ENCODE results near the gene TGFBRAP1.

TGFBRAP1 gene

DNA sequence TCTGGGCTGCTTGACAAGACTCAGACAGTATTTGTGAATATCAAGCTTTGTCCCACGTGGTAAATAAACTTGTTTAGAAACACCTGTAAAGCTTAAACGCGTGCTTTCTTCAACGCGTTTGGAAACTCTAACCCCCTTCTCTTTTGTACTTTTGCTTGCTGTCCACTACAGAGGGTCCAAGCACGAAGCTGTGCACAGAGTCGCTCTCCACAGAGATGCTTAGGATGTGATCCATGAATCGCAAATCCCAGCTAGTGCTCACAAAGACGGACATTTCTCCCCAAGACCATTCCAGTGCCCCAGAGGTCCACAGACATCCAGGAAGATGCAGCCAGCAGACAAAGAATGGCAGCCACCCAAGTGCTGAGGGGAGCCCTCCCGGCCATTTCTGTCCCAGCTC is 88.1 kb downstream of the TGFBRAP1 start, which contains the start of gene GPR45:
GPR45 (plus strand) TSS at position 301 of the 400 bp plus-strand sequence. CDS start 116 bp downstream, outside the sequence.
- no peak within 1 kb of the TSS for H3K27ac ChIP-seq (ENCODE audit: low read length)
- WGBS (ENCODE audit: insufficient coverage, insufficient read length): no CpG with 5 or more reads among the region's 10 CpGs
- H3K4me1 ChIP-seq (ENCODE audit: control insufficient read depth, insufficient read depth, low read length): no peaks in the 10 kb centered on the region
- no peaks in the 10 kb centered on the region for H3K9me3 ChIP-seq (ENCODE audit: control insufficient read depth, insufficient read depth, low read length)
- H3K36me3 ChIP-seq (ENCODE audit: control insufficient read depth, insufficient read depth, low read length): no peaks in the 10 kb centered on the region; the same call in 1 of the 2 replicates
- no peaks in the 10 kb centered on the region for H3K27me3 ChIP-seq (ENCODE audit: control insufficient read depth, insufficient read depth, low read length)
- DNase-seq (ENCODE audit: low read depth, low spot score): no peak
- H3K4me3 ChIP-seq (ENCODE audit: low read length): no peak within 1 kb of the TSS; the same call in 1 of the 2 replicates

GRCh38 chr2:105239924-105240323 is 89.6 kb downstream of the TGFBRAP1 start:
- WGBS (ENCODE audit: insufficient coverage, insufficient read length): no CpG with 5 or more reads among the region's 2 CpGs

DNA sequence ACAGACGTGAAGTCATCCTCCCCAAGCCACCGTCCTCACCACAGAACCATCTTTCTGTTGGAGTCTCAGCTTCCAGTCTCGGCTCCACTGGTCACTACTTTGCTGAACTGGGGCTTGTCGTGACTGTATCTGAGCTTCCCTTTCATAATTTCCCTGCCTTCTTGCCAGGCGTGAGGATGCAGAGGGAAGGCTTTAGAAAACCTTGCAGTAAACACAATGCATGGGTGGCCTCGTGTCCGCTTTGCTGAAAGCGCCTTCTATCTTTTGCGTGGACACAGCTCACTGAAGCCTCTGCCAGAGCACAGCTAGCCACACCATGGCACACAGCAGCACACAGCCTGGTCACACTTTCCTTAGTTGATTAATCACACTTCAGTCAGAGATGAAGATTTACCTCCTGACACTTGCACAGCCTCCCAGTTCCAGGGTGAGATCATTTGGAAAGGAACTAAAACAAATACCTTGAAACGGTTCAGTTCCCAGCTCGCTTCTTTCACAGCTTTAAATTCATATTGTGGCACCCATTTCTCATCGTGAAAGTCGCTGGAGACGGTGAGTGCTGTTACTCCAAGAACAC is 90.8 kb downstream of the TGFBRAP1 start:
- Histone ChIP-seq H3K27me3 (ENCODE audit: control insufficient read depth, insufficient read depth, low read length) (no peaks in the 10 kb centered on the region), H3K27ac (ENCODE audit: low read length) (no peak overlapping the region), H3K36me3 (ENCODE audit: control insufficient read depth, insufficient read depth, low read length) (no peaks in the 10 kb centered on the region; the same call in 1 of the 2 replicates), H3K9me3 (ENCODE audit: control insufficient read depth, insufficient read depth, low read length) (no peaks in the 10 kb centered on the region), H3K4me3 (ENCODE audit: low read length) (no peak overlapping the region), H3K4me1 (ENCODE audit: control insufficient read depth, insufficient read depth, low read length) (peaks cover 2% of the 10 kb centered on the region)
- WGBS (ENCODE audit: insufficient coverage, insufficient read length): no CpG with 5 or more reads among the region's 14 CpGs
- no peak for DNase-seq (ENCODE audit: low read depth, low spot score)

More at GRCh38 chr2:105239924-105240323, 89.6 kb downstream of the TGFBRAP1 start:
- Histone ChIP-seq H3K4me1 (ENCODE audit: control insufficient read depth, insufficient read depth, low read length) (peaks cover 2% of the 10 kb centered on the region), H3K36me3 (ENCODE audit: control insufficient read depth, insufficient read depth, low read length) (no peaks in the 10 kb centered on the region; the same call in 1 of the 2 replicates), H3K27ac (ENCODE audit: low read length) (no peak overlapping the region), H3K4me3 (ENCODE audit: low read length) (no peak overlapping the region), H3K27me3 (ENCODE audit: control insufficient read depth, insufficient read depth, low read length) (no peaks in the 10 kb centered on the region), H3K9me3 (ENCODE audit: control insufficient read depth, insufficient read depth, low read length) (no peaks in the 10 kb centered on the region)
- DNase-seq (ENCODE audit: low read depth, low spot score): no peak

- no CpG with 5 or more reads among the region's 41 CpGs for WGBS (ENCODE audit: insufficient coverage, insufficient read length)
- H3K4me3 ChIP-seq (ENCODE audit: low read length): no peak overlapping the region
- peaks cover 2% of the 10 kb centered on the region for H3K4me1 ChIP-seq (ENCODE audit: control insufficient read depth, insufficient read depth, low read length)
- H3K9me3 ChIP-seq (ENCODE audit: control insufficient read depth, insufficient read depth, low read length): no peaks in the 10 kb centered on the region
- H3K27ac ChIP-seq (ENCODE audit: low read length): no peak overlapping the region
- H3K36me3 ChIP-seq (ENCODE audit: control insufficient read depth, insufficient read depth, low read length): no peaks in the 10 kb centered on the region; the same call in 1 of the 2 replicates
- H3K27me3 ChIP-seq (ENCODE audit: control insufficient read depth, insufficient read depth, low read length): no peaks in the 10 kb centered on the region
- DNase-seq (ENCODE audit: low read depth, low spot score): no peak
These were observed 92.3 kb downstream of the TGFBRAP1 start for GRCh38 chr2:105237045-105237765.

DNA sequence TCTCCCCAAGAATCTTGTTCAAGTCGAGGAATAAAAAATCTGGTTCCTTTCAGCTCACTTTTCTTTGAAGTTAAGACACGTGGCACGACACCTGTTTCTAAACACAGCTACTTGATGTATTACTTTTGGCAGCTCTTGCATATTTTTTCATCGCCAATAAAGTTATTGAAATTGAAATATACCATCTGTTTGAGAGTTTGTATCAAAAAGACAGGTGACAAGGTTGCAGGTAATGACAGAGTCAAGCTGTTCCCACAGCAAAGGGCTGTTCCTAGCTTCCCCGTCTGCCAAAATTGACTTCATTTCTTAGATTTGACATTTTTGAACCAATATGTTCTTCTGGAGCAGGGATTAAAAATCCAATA is 93.5 kb downstream of the TGFBRAP1 start:
- Histone ChIP-seq H3K36me3 (ENCODE audit: control insufficient read depth, insufficient read depth, low read length) (no peaks in the 10 kb centered on the region), H3K27me3 (ENCODE audit: control insufficient read depth, insufficient read depth, low read length) (no peaks in the 10 kb centered on the region), H3K4me1 (ENCODE audit: control insufficient read depth, insufficient read depth, low read length) (peaks cover 2% of the 10 kb centered on the region), H3K9me3 (ENCODE audit: control insufficient read depth, insufficient read depth, low read length) (no peaks in the 10 kb centered on the region), H3K4me3 (ENCODE audit: low read length) (no peak overlapping the region), H3K27ac (ENCODE audit: low read length) (no peak overlapping the region)
- WGBS (ENCODE audit: insufficient coverage, insufficient read length): no CpG with 5 or more reads among the region's 5 CpGs
- DNase-seq (ENCODE audit: low read depth, low spot score): no peak

DNA sequence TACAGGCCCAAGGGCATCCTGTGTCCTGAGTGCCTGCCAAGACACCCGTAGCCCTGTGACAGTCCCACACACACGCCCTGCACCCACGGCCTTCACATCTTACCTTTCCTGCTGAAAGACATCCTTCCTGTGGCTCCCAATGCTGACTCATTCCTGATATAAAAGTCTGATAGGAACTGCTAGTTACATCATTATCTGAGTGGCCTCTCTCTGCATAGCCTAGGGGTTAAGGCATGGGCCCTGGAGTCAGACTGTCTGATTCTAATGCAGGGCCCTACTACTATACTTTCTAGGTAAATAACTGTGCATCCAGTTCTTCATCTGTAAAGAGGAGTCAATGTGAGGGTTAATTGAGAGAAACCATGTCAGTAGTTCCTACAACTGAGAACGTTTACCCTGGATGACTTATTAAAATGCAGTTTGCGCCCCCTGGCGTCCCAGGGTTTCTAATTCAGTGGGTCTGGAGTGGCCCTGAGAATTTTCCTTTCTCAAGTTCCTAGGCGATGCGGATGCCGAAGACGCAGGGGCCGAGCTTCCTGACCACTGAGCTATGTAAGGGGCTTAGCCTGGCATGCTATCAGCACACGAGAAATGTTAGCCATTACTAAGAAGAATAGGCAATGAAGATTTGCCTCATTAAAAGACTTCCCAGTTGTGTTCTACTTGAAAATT is 94.0 kb downstream of the TGFBRAP1 start:
- no peak overlapping the region for H3K27ac ChIP-seq (ENCODE audit: low read length)
- no peaks in the 10 kb centered on the region for H3K36me3 ChIP-seq (ENCODE audit: control insufficient read depth, insufficient read depth, low read length)
- DNase-seq (ENCODE audit: low read depth, low spot score): peak; percentile 84
- no peaks in the 10 kb centered on the region for H3K9me3 ChIP-seq (ENCODE audit: control insufficient read depth, insufficient read depth, low read length)
- H3K27me3 ChIP-seq (ENCODE audit: control insufficient read depth, insufficient read depth, low read length): no peaks in the 10 kb centered on the region
- H3K4me3 ChIP-seq (ENCODE audit: low read length): no peak overlapping the region
- peaks cover 2% of the 10 kb centered on the region for H3K4me1 ChIP-seq (ENCODE audit: control insufficient read depth, insufficient read depth, low read length)
- no CpG with 5 or more reads among the region's 12 CpGs for WGBS (ENCODE audit: insufficient coverage, insufficient read length)

DNA sequence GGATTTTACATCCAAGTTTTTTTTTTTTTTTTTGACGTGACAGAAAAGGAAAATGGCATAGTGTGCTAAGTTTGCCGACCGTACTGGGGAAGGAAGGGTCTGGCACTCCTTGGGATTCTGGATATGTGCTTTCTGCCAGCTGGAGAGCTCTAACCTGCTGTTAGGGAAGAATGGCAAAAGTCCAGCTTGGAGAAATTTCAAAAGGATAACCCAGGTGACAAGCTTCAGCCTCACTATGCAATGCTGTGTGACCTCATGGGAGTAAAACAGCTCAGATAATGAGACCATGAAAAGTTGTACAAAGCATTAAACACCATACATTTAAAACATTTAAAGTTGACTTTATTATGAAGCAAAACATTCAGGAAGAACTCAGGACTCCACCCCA is 98.3 kb downstream of the TGFBRAP1 start:
- H3K36me3 ChIP-seq (ENCODE audit: control insufficient read depth, insufficient read depth, low read length): no peaks in the 10 kb centered on the region
- no peak overlapping the region for H3K27ac ChIP-seq (ENCODE audit: low read length)
- no peak for DNase-seq (ENCODE audit: low read depth, low spot score)
- H3K9me3 ChIP-seq (ENCODE audit: control insufficient read depth, insufficient read depth, low read length): no peaks in the 10 kb centered on the region
- no peaks in the 10 kb centered on the region for H3K27me3 ChIP-seq (ENCODE audit: control insufficient read depth, insufficient read depth, low read length)
- peaks cover 2% of the 10 kb centered on the region for H3K4me1 ChIP-seq (ENCODE audit: control insufficient read depth, insufficient read depth, low read length)
- no CpG with 5 or more reads among the region's 3 CpGs for WGBS (ENCODE audit: insufficient coverage, insufficient read length)
- no peak overlapping the region for H3K4me3 ChIP-seq (ENCODE audit: low read length)

DNA sequence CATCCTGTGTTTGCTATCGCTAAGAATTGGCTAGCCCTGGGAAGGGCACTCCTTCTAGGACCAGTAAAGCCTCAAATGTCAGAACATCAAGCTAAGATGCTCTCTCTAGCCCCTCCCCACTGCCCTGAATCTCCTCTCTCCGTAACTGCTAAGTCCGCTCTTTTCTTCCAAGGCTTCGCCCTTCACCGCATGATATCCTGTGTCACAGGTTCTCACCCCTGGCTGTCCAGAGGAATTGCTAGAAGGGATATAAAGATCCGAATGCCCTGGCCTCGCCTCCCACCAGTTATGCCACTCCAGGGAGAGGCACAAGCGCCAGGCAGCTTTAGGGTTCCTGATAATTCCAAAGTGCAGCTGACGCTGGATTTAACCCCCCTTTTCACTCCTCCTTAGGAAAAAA is 105.1 kb downstream of the TGFBRAP1 start:
- H3K4me1 ChIP-seq (ENCODE audit: control insufficient read depth, insufficient read depth, low read length): no peaks in the 10 kb centered on the region
- no peaks in the 10 kb centered on the region for H3K36me3 ChIP-seq (ENCODE audit: control insufficient read depth, insufficient read depth, low read length)
- no peak overlapping the region for H3K27ac ChIP-seq (ENCODE audit: low read length)
- no peak for DNase-seq (ENCODE audit: low read depth, low spot score)
- no peaks in the 10 kb centered on the region for H3K27me3 ChIP-seq (ENCODE audit: control insufficient read depth, insufficient read depth, low read length)
- WGBS (ENCODE audit: insufficient coverage, insufficient read length): no CpG with 5 or more reads among the region's 9 CpGs
- no peak overlapping the region for H3K4me3 ChIP-seq (ENCODE audit: low read length)
- H3K9me3 ChIP-seq (ENCODE audit: control insufficient read depth, insufficient read depth, low read length): no peaks in the 10 kb centered on the region

GRCh38 chr2:105220604-105221003 is 108.9 kb downstream of the TGFBRAP1 start:
- no peak for DNase-seq (ENCODE audit: low read depth, low spot score)
- Histone ChIP-seq H3K27me3 (ENCODE audit: control insufficient read depth, insufficient read depth, low read length) (no peaks in the 10 kb centered on the region), H3K4me1 (ENCODE audit: control insufficient read depth, insufficient read depth, low read length) (no peaks in the 10 kb centered on the region), H3K27ac (ENCODE audit: low read length) (no peak overlapping the region), H3K4me3 (ENCODE audit: low read length) (no peak overlapping the region), H3K36me3 (ENCODE audit: control insufficient read depth, insufficient read depth, low read length) (no peaks in the 10 kb centered on the region), H3K9me3 (ENCODE audit: control insufficient read depth, insufficient read depth, low read length) (no peaks in the 10 kb centered on the region)
- no CpG with 5 or more reads among the region's 3 CpGs for WGBS (ENCODE audit: insufficient coverage, insufficient read length)

- Histone ChIP-seq H3K36me3 (ENCODE audit: control insufficient read depth, insufficient read depth, low read length) (no peaks in the 10 kb centered on the region), H3K9me3 (ENCODE audit: control insufficient read depth, insufficient read depth, low read length) (no peaks in the 10 kb centered on the region), H3K4me3 (ENCODE audit: low read length) (no peak overlapping the region), H3K27ac (ENCODE audit: low read length) (no peak overlapping the region), H3K27me3 (ENCODE audit: control insufficient read depth, insufficient read depth, low read length) (no peaks in the 10 kb centered on the region), H3K4me1 (ENCODE audit: control insufficient read depth, insufficient read depth, low read length) (no peaks in the 10 kb centered on the region)
- no peak for DNase-seq (ENCODE audit: low read depth, low spot score)
- no CpG with 5 or more reads among the region's 5 CpGs for WGBS (ENCODE audit: insufficient coverage, insufficient read length)
These were observed 113.8 kb downstream of the TGFBRAP1 start for GRCh38 chr2:105215586-105216192.
